IMR-90 (cell line): ENCODE data around the gene RALGAPB. TPM values are rescaled to one million over a fixed set of nuclear protein-coding genes. Genes with fewer than 3 reads are reported as not detected.

ENCODE experiments used
- ATAC-seq: fragments of 200-7000 bp; cut with Tn5 transposase; 2 replicates; pipeline ENCODE4 v1.9.1; 2020; ENCODE audit warnings: low read depth, mild to moderate bottlenecking, moderate library complexity
- Bru-seq: library from RNA; stranded (reverse); fragments of 400-500 nt; gene quantifications from one replicate; lab custom pipeline; 2021; lab: Mats Ljungman, UMichigan
- BruChase-seq, 2 experiments: library from RNA; stranded (reverse); fragments of 400-500 nt; gene quantifications; one replicate each; lab custom pipeline; 2021; lab: Mats Ljungman, UMichigan
- BruUV-seq: library from RNA; stranded (reverse); fragments of 400-500 nt; replicated peaks from 2 replicates; lab custom pipeline; 2021; lab: Mats Ljungman, UMichigan
- CTCF ChIA-PET: fragments of 300-600 bp; formaldehyde crosslinking; extraction: SDS; loops from one replicate; lab custom pipeline; 2021; ENCODE audit warnings: antibody characterized with exemption; lab: Yijun Ruan, JAX
- POLR2A ChIA-PET: fragments of 300-600 bp; sonication (Branson Sonifier 250); formaldehyde crosslinking; loops from one replicate; lab custom pipeline; 2022; ENCODE audit warnings: antibody characterized with exemption; ENCODE audit not compliant: unreplicated experiment; lab: Charles Lee
- DNase-seq: peaks from one replicate; pipeline ENCODE4 v3.0.0; 2013
- H2AFZ ChIP-seq: replicated peaks from 2 replicates; pipeline ENCODE3; 2013; ENCODE audit warnings: low read length, mild to moderate bottlenecking; ENCODE audit not compliant: poor library complexity
- H2AK5ac ChIP-seq: 2 replicates; pipeline ENCODE4 v1.6.1; 2013; ENCODE audit warnings: low read depth, low read length, inconsistent platforms
- H2AK9ac ChIP-seq: replicated peaks from 2 replicates; pipeline ENCODE3; 2013; ENCODE audit warnings: mild to moderate bottlenecking, low read depth, low read length, moderate library complexity; ENCODE audit not compliant: poor library complexity
- H2BK120ac ChIP-seq: 2 replicates; pipeline ENCODE4 v1.6.1; 2013; ENCODE audit warnings: low read depth, low read length, inconsistent platforms
- H2BK15ac ChIP-seq: 3 replicates; pipeline ENCODE4 v1.6.1; 2013; ENCODE audit warnings: low read depth, low read length, inconsistent platforms
- H2BK20ac ChIP-seq: 2 replicates; pipeline ENCODE4 v1.6.1; 2013; ENCODE audit warnings: low read depth, mild to moderate bottlenecking, inconsistent platforms, low read length, moderate library complexity
- H2BK5ac ChIP-seq: 2 replicates; pipeline ENCODE4 v1.6.1; 2013; ENCODE audit warnings: mild to moderate bottlenecking, low read depth, low read length, inconsistent platforms; ENCODE audit not compliant: poor library complexity, severe bottlenecking
- H3K14ac ChIP-seq: replicated peaks from 2 replicates; pipeline ENCODE4 v1.6.1; 2013; ENCODE audit warnings: low read depth, low read length, inconsistent platforms
- H3K18ac ChIP-seq: 2 replicates; pipeline ENCODE4 v1.6.1; 2013; ENCODE audit warnings: low read depth, low read length, control low read depth
- H3K23ac ChIP-seq: 2 replicates; pipeline ENCODE4 v1.6.1; 2013; ENCODE audit warnings: low read depth, low read length, inconsistent platforms
- H3K27ac ChIP-seq: 2 replicates; pipeline ENCODE4 v1.5.1; 2013; ENCODE audit warnings: mild to moderate bottlenecking, control low read depth, low read length; ENCODE audit not compliant: insufficient read depth
- H3K27me3 ChIP-seq: 2 replicates; pipeline ENCODE4 v1.6.1; 2013; ENCODE audit warnings: low read length; ENCODE audit not compliant: control insufficient read depth, insufficient read depth
- H3K36me3 ChIP-seq: 2 replicates; pipeline ENCODE4 v1.6.1; 2013; ENCODE audit warnings: low read length, mixed read lengths; ENCODE audit not compliant: control insufficient read depth, insufficient read depth
- H3K4ac ChIP-seq: 2 replicates; pipeline ENCODE4 v1.6.1; 2013; ENCODE audit warnings: low read depth, low read length, inconsistent platforms
- H3K4me1 ChIP-seq: 2 replicates; pipeline ENCODE4 v1.6.1; 2013; ENCODE audit warnings: low read length, mixed read lengths; ENCODE audit not compliant: control insufficient read depth, insufficient read depth
- H3K4me2 ChIP-seq: 2 replicates; pipeline ENCODE4 v1.6.1; 2013; ENCODE audit warnings: low read depth, mild to moderate bottlenecking, control low read depth, low read length, moderate library complexity
- H3K4me3 ChIP-seq: 2 replicates; pipeline ENCODE4 v1.5.1; 2013; ENCODE audit warnings: low read depth, mild to moderate bottlenecking, control low read depth, low read length, moderate library complexity; ENCODE audit not compliant: insufficient read depth
- H3K56ac ChIP-seq: 2 replicates; pipeline ENCODE4 v1.6.1; 2013; ENCODE audit warnings: low read length, inconsistent platforms; ENCODE audit not compliant: insufficient read depth; ENCODE audit errors: extremely low read depth
- H3K79me1 ChIP-seq, 2 experiments: 2 replicates each; pipeline ENCODE4 v1.6.1; 2013; ENCODE audit warnings: low read length in 2 of 2, inconsistent platforms in 1 of 2, low read depth in 1 of 2
- H3K9ac ChIP-seq: 2 replicates; pipeline ENCODE4 v1.6.1; 2013; ENCODE audit warnings: low read depth, low read length, control low read depth
- H3K9me1 ChIP-seq: 2 replicates; pipeline ENCODE4 v1.6.1; 2013; ENCODE audit warnings: low read length, inconsistent platforms; ENCODE audit not compliant: insufficient read depth
- H3K9me3 ChIP-seq: 2 replicates; pipeline ENCODE4 v1.6.1; 2013; ENCODE audit warnings: low read length; ENCODE audit not compliant: control insufficient read depth, insufficient read depth
- H4K20me1 ChIP-seq: 2 replicates; pipeline ENCODE4 v1.6.1; 2013; ENCODE audit warnings: low read length, inconsistent platforms; ENCODE audit not compliant: insufficient read depth
- H4K5ac ChIP-seq: 2 replicates; pipeline ENCODE4 v1.6.1; 2013; ENCODE audit warnings: mild to moderate bottlenecking, low read depth, low read length, control low read depth
- H4K8ac ChIP-seq, 2 experiments: 2 replicates each; pipeline ENCODE4 v1.6.1; 2013; ENCODE audit warnings: low read depth in 2 of 2, low read length in 2 of 2, control low read depth in 1 of 2, inconsistent platforms in 1 of 2
- H4K91ac ChIP-seq: 2 replicates; pipeline ENCODE4 v1.6.1; 2013; ENCODE audit warnings: low read depth, low read length, inconsistent platforms; ENCODE audit not compliant: insufficient read depth
- CEBPB ChIP-seq: IDR thresholded peaks from 2 replicates; pipeline ENCODE4 v1.6.1; 2012; ENCODE audit warnings: low read depth, low read length, improper control_type of control experiment
- CHD1 ChIP-seq: IDR thresholded peaks from 2 replicates; pipeline ENCODE4 v1.6.1; 2012; ENCODE audit warnings: low read depth, low read length, improper control_type of control experiment
- FOS ChIP-seq: fragments of 150-350 bp; IDR thresholded peaks from 2 replicates; pipeline ENCODE4 v1.6.1; 2016; ENCODE audit warnings: low read depth, low read length
- MAFK ChIP-seq: IDR thresholded peaks from 2 replicates; pipeline ENCODE4 v1.6.1; 2012; ENCODE audit warnings: low read depth, low read length, improper control_type of control experiment
- MAZ ChIP-seq: IDR thresholded peaks from 2 replicates; pipeline ENCODE4 v1.6.1; 2012; ENCODE audit warnings: low read depth, mild to moderate bottlenecking, low read length, improper control_type of control experiment, moderate library complexity, borderline replicate concordance
- POLR2A ChIP-seq: IDR thresholded peaks from 2 replicates; pipeline ENCODE4 v1.6.1; 2012; ENCODE audit warnings: mild to moderate bottlenecking, low read depth, low read length
- RFX5 ChIP-seq: IDR thresholded peaks from 2 replicates; pipeline ENCODE4 v1.8.0; 2012; ENCODE audit warnings: low read depth, mild to moderate bottlenecking, low read length, moderate library complexity
- WGBS, 2 experiments: methylation state at CpG; one replicate each; pipeline versions ENCODE4 v1.1.5 to v1.1.7; 2013; ENCODE audit warnings: missing lambda C conversion rate in 2 of 2; ENCODE audit not compliant: insufficient read length in 1 of 2; ENCODE audit errors: extremely low coverage in 2 of 2; 5-methylcytosine and 5-hydroxymethylcytosine counted together
- dilution Hi-C: fragments of 300-500 bp; cut with HindIII; formaldehyde crosslinking; loops from one replicate; pipeline ENCODE4 v1.14.3; 2018; ENCODE audit warnings: low sequenced_read_pairs; ENCODE audit not compliant: unreplicated experiment
- in situ Hi-C: fragments of 300-500 bp; cut with MboI; formaldehyde crosslinking; loops from 3 replicates; pipeline ENCODE4 v1.14.3; 2019; ENCODE audit warnings: low sequenced_read_pairs, inconsistent platforms, mixed read lengths
- intact Hi-C: fragments of 100-400 bp; cut with micrococcal nuclease; formaldehyde crosslinking; loops from 2 replicates; pipeline ENCODE4 v1.10.0; 2022
- long read RNA-seq: library from polyadenylated mRNA; unstranded; transcript quantifications from one replicate; pipeline ENCODE4 v2.0.0, GENCODE V29; 2021; ENCODE audit not compliant: unreplicated experiment
- polyA plus RNA-seq, 3 experiments: library from polyadenylated mRNA; depleted of rRNA; stranded (reverse); fragments of >200 nt; gene quantifications; 2 replicates each; pipeline ENCODE4 v1.2.3, GENCODE V29; 2012; ENCODE audit warnings: low replicate concordance in 1 of 3
- total RNA-seq: library from RNA; depleted of rRNA; stranded (reverse); fragments of >200 nt; gene quantifications from 2 replicates; pipeline ENCODE4 v1.2.3, GENCODE V29; 2012; rRNA removed
- TF ChIP-seq, protein P1 (sequence below): conservative IDR thresholded peaks from 2 replicates; pipeline ENCODE4 v1.5.1; 2012; ENCODE audit warnings: mild to moderate bottlenecking, low read depth, low read length, improper control_type of control experiment
- TF ChIP-seq, protein P2 (sequence below): fragments of 150-350 bp; IDR thresholded peaks from 2 replicates; pipeline ENCODE4 v1.6.1; 2017; ENCODE audit warnings: mild to moderate bottlenecking, antibody characterized with exemption, low read length, low read depth
- TF ChIP-seq, protein P3 (sequence below): fragments of 150-350 bp; IDR thresholded peaks from 2 replicates; pipeline ENCODE4 v1.6.1; 2016; ENCODE audit warnings: low read depth, mild to moderate bottlenecking, low read length, moderate library complexity, borderline replicate concordance

RALGAPB gene
- total RNA-seq (30.3 and 32.8 TPM in 2 replicates), polyA plus RNA-seq (2012; rRNA removed) (11.2 and 12.7 TPM in 2 replicates), Bru-seq, nascent RNA (percentile 88 among the genes with signal in this experiment), BruChase-seq, experiment 1, labeled RNA remaining after a 6-hour chase (percentile 82 among the genes with signal in this experiment), BruChase-seq, experiment 2, labeled RNA remaining after a 2-hour chase (percentile 86 among the genes with signal in this experiment)
- polyA plus RNA-seq (2012; cell fraction: cytosol; rRNA removed) = 2.4 and 3.1 TPM in 2 replicates
- polyA plus RNA-seq (2012; cell fraction: nucleus; rRNA removed; ENCODE audit: low replicate concordance) = 6.1 and 45.2 TPM in 2 replicates
- long read RNA-seq, full-length matches to known transcripts = 1 of 13 reads
- long read RNA-seq, partial matches to known transcripts = 9 of 13 reads
- long read RNA-seq, other reads (novel, unspliced or antisense) = 3 of 13 reads

DNA sequence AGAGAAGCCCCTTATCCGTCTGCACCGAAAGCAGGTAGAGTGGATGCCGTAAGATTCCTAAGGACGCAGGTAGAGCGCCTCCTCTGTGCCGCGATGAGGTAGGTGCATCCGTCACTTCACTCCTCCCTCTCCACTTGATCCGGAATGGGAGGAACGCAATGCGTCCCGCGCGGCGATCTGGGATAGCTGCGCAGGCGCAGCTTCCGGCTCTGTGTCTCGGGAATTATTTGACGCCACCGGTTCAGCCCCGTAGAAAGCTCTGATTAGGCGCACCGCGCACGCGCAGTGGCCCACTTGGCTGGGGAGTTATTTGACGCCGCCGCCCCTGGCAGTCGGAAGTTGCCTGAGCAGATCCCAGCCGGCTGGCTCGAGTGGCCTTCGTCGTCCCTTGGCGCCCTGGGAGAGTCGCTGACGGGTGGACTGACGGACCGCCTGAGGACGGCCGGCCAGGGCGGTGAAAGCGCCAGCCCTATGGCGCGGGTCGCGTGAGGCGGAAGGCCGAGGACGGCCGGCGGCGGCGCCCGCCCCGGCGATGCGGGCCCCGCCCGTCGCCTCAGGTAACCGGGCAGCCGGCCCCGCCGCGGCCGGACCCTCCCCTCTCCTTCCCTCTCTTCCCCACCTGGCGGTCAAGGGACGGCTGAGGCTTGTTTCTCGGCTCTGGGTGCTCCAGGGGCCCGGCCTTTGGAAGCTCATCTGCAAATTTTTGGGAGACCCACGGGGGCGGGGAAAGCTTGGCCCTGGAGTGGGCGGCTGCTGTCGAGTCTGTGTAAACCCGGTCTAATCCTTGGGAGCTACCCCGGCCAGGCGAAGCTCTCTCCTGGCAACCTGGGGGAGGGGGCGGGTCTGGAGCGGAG is at the start of gene RALGAPB:
RALGAPB (plus strand) TSS at position 331 of the 854 bp plus-strand sequence. CDS start 15,590 bp downstream, outside the sequence.
- peak within 1 kb of the TSS; percentile 67 for H3K4me3 ChIP-seq
- intact Hi-C loops = loop anchor here (1.0 kb wide), 1 partner anchor 26 kb away; no protein-coding TSS in a partner anchor
- H2AK5ac ChIP-seq = peak within 1 kb of the TSS; percentile 42; the same call in 1 of the 2 replicates
- TF ChIP-seq RFX5 (no peak), POLR2A (peak; percentile 66), MAZ (0 out of 2 replicates have a peak, but pooled peaks have one; percentile 30), MAFK (no peak), CEBPB (no peak), CHD1 (no peak), FOS (no peak)
- TF ChIP-seq, protein P1, sequence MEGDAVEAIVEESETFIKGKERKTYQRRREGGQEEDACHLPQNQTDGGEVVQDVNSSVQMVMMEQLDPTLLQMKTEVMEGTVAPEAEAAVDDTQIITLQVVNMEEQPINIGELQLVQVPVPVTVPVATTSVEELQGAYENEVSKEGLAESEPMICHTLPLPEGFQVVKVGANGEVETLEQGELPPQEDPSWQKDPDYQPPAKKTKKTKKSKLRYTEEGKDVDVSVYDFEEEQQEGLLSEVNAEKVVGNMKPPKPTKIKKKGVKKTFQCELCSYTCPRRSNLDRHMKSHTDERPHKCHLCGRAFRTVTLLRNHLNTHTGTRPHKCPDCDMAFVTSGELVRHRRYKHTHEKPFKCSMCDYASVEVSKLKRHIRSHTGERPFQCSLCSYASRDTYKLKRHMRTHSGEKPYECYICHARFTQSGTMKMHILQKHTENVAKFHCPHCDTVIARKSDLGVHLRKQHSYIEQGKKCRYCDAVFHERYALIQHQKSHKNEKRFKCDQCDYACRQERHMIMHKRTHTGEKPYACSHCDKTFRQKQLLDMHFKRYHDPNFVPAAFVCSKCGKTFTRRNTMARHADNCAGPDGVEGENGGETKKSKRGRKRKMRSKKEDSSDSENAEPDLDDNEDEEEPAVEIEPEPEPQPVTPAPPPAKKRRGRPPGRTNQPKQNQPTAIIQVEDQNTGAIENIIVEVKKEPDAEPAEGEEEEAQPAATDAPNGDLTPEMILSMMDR = peak; percentile 33
- TF ChIP-seq, protein P2, sequence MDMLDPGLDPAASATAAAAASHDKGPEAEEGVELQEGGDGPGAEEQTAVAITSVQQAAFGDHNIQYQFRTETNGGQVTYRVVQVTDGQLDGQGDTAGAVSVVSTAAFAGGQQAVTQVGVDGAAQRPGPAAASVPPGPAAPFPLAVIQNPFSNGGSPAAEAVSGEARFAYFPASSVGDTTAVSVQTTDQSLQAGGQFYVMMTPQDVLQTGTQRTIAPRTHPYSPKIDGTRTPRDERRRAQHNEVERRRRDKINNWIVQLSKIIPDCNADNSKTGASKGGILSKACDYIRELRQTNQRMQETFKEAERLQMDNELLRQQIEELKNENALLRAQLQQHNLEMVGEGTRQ = no peak
- TF ChIP-seq, protein P3, sequence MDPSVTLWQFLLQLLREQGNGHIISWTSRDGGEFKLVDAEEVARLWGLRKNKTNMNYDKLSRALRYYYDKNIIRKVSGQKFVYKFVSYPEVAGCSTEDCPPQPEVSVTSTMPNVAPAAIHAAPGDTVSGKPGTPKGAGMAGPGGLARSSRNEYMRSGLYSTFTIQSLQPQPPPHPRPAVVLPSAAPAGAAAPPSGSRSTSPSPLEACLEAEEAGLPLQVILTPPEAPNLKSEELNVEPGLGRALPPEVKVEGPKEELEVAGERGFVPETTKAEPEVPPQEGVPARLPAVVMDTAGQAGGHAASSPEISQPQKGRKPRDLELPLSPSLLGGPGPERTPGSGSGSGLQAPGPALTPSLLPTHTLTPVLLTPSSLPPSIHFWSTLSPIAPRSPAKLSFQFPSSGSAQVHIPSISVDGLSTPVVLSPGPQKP = no peak

More for the DNA sequence above, at the start of gene RALGAPB:
- Histone ChIP-seq H2AK9ac (peak within 1 kb of the TSS; percentile 97), H3K23ac (peak within 1 kb of the TSS; percentile 82; the same call in 1 of the 2 replicates), H3K4ac (peak within 1 kb of the TSS; percentile 62), H3K18ac (no peak within 1 kb of the TSS), H3K4me1 (peaks cover 2% of the 10 kb centered on the region), H2BK20ac (no peak within 1 kb of the TSS), H4K5ac (peak within 1 kb of the TSS; percentile 84), H4K20me1 (peaks cover 39% of the 10 kb centered on the region), H3K14ac (peak within 1 kb of the TSS; percentile 17), H3K9me3 (no peaks in the 10 kb centered on the region), H3K4me2 (peak within 1 kb of the TSS; percentile 97), H3K36me3 (no peaks in the 10 kb centered on the region), H2BK5ac (peak within 1 kb of the TSS; percentile 73), H3K9me1 (no peaks in the 10 kb centered on the region; the same call in 1 of the 2 replicates), H3K56ac (0 out of 2 replicates have a peak within 1 kb of the TSS, but pooled peaks have one; percentile 4), H2BK15ac (no peak within 1 kb of the TSS), H3K79me1 (peaks cover 28 to 39% of the 10 kb centered on the region in 2 experiments), H3K27ac (peak within 1 kb of the TSS; percentile 68), H2BK120ac (no peak within 1 kb of the TSS; the same call in 1 of the 2 replicates), H3K9ac (peak within 1 kb of the TSS; percentile 48), H2AFZ (peak within 1 kb of the TSS; percentile 99), H3K27me3 (no peaks in the 10 kb centered on the region; the same call in 1 of the 2 replicates), H4K8ac (peak within 1 kb of the TSS; percentile 67 to 97), H4K91ac (peak within 1 kb of the TSS; percentile 58; the same call in 1 of the 2 replicates)
- in situ Hi-C loops = loop anchor here (10.0 to 25.0 kb wide), 2 partner anchors 62 to 265 kb away; partner anchors contain the start of gene ACTR5
- POLR2A ChIA-PET = no interaction called here
- DNase-seq = peak; percentile 96
- CTCF ChIA-PET = interaction anchor here (0.6 to 1.6 kb wide), 7 partner anchors 15 to 1368 kb away, joined by 3 to 6 read pairs (median 3); no protein-coding TSS in a partner anchor
- no TSS peak for BruUV-seq
- peak; percentile 98 for ATAC-seq
- dilution Hi-C loops = no loop called here
- 0% methylated on average over 41 of the region's 81 CpGs; no CpG with 5 or more reads in 1 of the 2 experiments for WGBS, 2 experiments
